Cardiac muscle cell (in vitro differentiated cells and primary cell): ENCODE measurements around the gene LDLRAD4. TPM values are rescaled to one million over a fixed set of nuclear protein-coding genes. Genes with fewer than 3 reads are reported as not detected.

Experiments used
- DNase-seq, 2 donors: peaks; one replicate each; pipeline versions ENCODE4 v3.0.0 to v3.0.0-alpha.2; 2010 to 2017; ENCODE audit warnings: low read depth in 1 of 2, low spot score in 1 of 2
- H3K27ac ChIP-seq: fragments of 200-600 bp; sonication (generic); 2 replicates; pipeline ENCODE4 v1.5.1; 2016
- H3K27me3 ChIP-seq: fragments of 200-600 bp; sonication (generic); 2 replicates; pipeline ENCODE4 v1.6.0; 2016; ENCODE audit warnings: control low read depth
- H3K36me3 ChIP-seq: fragments of 200-600 bp; sonication (generic); 2 replicates; pipeline ENCODE4 v1.5.1; 2016; ENCODE audit warnings: control low read depth
- H3K4me1 ChIP-seq: fragments of 200-600 bp; sonication (generic); 2 replicates; pipeline ENCODE4 v1.8.1; 2017; ENCODE audit warnings: low read depth, mild to moderate bottlenecking, mixed run types
- H3K4me3 ChIP-seq: fragments of 200-600 bp; sonication (generic); 2 replicates; pipeline ENCODE4 v1.5.1; 2016; ENCODE audit warnings: mild to moderate bottlenecking
- H3K9me3 ChIP-seq: fragments of 200-600 bp; sonication (generic); 2 replicates; pipeline ENCODE4 v1.5.1; 2017; ENCODE audit warnings: low read depth, mild to moderate bottlenecking, control low read depth
- polyA plus RNA-seq: library from polyadenylated mRNA; unstranded; fragments of >200 nt; fragmentation: Nextera tagmentation; extraction: Ambion mirVana; gene quantifications from 2 replicates; pipeline ENCODE4 v1.2.1, GENCODE V29; 2016
- total RNA-seq: library from RNA; depleted of rRNA; stranded (reverse); fragments of >200 nt; gene quantifications from 2 replicates; pipeline ENCODE4 v1.2.3, GENCODE V29; 2016
- TF ChIP-seq, protein P1 (sequence below): IDR thresholded peaks from 2 replicates; pipeline ENCODE4 v1.5.1; 2012; ENCODE audit warnings: low read depth, mild to moderate bottlenecking, low read length

LDLRAD4 gene
- total and polyA plus RNA-seq, 2 experiments from 2014 or later: 10.5 to 11.5 TPM

DNA sequence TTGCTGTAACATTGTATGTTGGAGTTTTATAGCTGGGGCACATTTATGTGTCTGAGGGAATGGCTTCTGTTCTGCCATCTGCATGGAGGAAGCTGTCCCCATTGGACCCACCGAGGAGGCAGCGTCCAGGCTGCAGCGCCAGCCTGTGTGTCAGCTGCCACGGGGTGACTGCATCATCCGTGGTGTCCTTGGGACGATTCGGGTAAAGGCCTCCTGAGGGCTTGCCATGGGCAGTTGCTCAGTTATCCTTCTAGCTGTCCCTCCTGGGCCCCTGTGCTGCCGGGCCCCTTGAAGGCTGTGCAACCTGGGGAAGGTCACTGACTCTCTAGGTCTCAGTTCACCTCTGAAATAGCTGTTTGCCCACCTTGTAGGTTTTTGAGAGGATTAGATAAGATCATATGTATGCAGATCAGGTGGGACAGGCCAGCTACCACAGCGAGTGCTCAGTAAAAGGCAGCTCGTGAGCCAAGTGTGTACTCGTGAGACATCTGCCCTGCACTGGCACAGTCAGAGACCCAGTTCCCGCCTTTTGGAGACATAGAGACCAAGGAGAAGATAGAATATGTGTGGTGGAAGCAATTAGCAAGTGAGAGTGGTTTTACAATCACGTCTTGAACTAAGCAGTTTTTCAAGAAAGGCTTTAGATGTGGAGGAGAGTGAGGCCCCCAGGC lies 10.6 kb downstream of the LDLRAD4 start:
- H3K4me3 ChIP-seq: no peak overlapping the region
- H3K27ac ChIP-seq: no peak overlapping the region
- no peak for DNase-seq
- H3K36me3 ChIP-seq: no peaks in the 10 kb centered on the region
- H3K27me3 ChIP-seq: no peaks in the 10 kb centered on the region
- TF ChIP-seq, protein P1, sequence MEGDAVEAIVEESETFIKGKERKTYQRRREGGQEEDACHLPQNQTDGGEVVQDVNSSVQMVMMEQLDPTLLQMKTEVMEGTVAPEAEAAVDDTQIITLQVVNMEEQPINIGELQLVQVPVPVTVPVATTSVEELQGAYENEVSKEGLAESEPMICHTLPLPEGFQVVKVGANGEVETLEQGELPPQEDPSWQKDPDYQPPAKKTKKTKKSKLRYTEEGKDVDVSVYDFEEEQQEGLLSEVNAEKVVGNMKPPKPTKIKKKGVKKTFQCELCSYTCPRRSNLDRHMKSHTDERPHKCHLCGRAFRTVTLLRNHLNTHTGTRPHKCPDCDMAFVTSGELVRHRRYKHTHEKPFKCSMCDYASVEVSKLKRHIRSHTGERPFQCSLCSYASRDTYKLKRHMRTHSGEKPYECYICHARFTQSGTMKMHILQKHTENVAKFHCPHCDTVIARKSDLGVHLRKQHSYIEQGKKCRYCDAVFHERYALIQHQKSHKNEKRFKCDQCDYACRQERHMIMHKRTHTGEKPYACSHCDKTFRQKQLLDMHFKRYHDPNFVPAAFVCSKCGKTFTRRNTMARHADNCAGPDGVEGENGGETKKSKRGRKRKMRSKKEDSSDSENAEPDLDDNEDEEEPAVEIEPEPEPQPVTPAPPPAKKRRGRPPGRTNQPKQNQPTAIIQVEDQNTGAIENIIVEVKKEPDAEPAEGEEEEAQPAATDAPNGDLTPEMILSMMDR: no peak
- no peaks in the 10 kb centered on the region for H3K9me3 ChIP-seq
- H3K4me1 ChIP-seq: no peaks in the 10 kb centered on the region

- no peaks in the 10 kb centered on the region for H3K9me3 ChIP-seq
- TF ChIP-seq, protein P1: no peak
- no peak overlapping the region for H3K4me3 ChIP-seq
- H3K27ac ChIP-seq: no peak overlapping the region
- no peaks in the 10 kb centered on the region for H3K4me1 ChIP-seq
- H3K27me3 ChIP-seq: no peaks in the 10 kb centered on the region
- no peak for DNase-seq
- no peaks in the 10 kb centered on the region for H3K36me3 ChIP-seq
These were observed 12.6 kb downstream of the LDLRAD4 start for GRCh38 chr18:13231151-13231550.

GRCh38 chr18:13232086-13232917 lies 13.7 kb downstream of the LDLRAD4 start:
- no peak overlapping the region for H3K27ac ChIP-seq

GRCh38 chr18:13232971-13233786 lies 14.6 kb downstream of the LDLRAD4 start:
- TF ChIP-seq, protein P1: no peak
- no peaks in the 10 kb centered on the region for H3K4me1 ChIP-seq
- H3K9me3 ChIP-seq: no peaks in the 10 kb centered on the region
- H3K36me3 ChIP-seq: no peaks in the 10 kb centered on the region
- no peak for DNase-seq
- no peak overlapping the region for H3K4me3 ChIP-seq
- H3K27me3 ChIP-seq: no peaks in the 10 kb centered on the region
- H3K27ac ChIP-seq: no peak overlapping the region

More at GRCh38 chr18:13232086-13232917, 13.7 kb downstream of the LDLRAD4 start:
- Histone ChIP-seq H3K4me1 (no peaks in the 10 kb centered on the region), H3K4me3 (no peak overlapping the region), H3K27me3 (no peaks in the 10 kb centered on the region), H3K9me3 (no peaks in the 10 kb centered on the region), H3K36me3 (no peaks in the 10 kb centered on the region)
- TF ChIP-seq, protein P1: no peak
- peak in 1 of 2 donors; percentile 10 for DNase-seq
